CD4-positive, alpha-beta T cell (primary cell): ENCODE results near the gene ITSN1. TPM values are rescaled to one million over a fixed set of nuclear protein-coding genes. Genes with fewer than 3 reads are reported as not detected.

Experiments used
- ATAC-seq: fragments of 200-7000 bp; cut with Tn5 transposase; one replicate; pipeline ENCODE4 v1.10.0; 2022; ENCODE audit warnings: mild to moderate bottlenecking; ENCODE audit not compliant: poor library complexity
- CTCF ChIA-PET: fragments of 350-600 bp; sonication (Branson Sonifier 250); formaldehyde crosslinking; loops from one replicate; lab custom pipeline; 2021; ENCODE audit warnings: antibody characterized with exemption, inconsistent platforms; lab: Charles Lee
- POLR2A ChIA-PET: fragments of 350-600 bp; sonication (Branson Sonifier 250); formaldehyde crosslinking; loops from one replicate; lab custom pipeline; 2021; ENCODE audit warnings: antibody characterized with exemption, inconsistent platforms; lab: Charles Lee
- DNase-seq, 14 experiments: peaks; one replicate each; pipeline ENCODE4 v3.0.0-alpha.2; 2013 to 2020; ENCODE audit warnings: mixed read lengths in 2 of 14
- H3K27ac ChIP-seq, 2 donors: one replicate each; pipeline versions ENCODE4 v1.5.1 to v1.7.0; 2013; ENCODE audit warnings: low read length in 2 of 2, low read depth in 1 of 2, mild to moderate bottlenecking in 1 of 2
- H3K27me3 ChIP-seq, 2 experiments: 1 replicate in 1 of 2; 2 replicates in 1 of 2; pipeline versions ENCODE4 v1.6.1 to v1.7.0; 2013; ENCODE audit warnings: low read length in 2 of 2, control low read depth in 1 of 2, mild to moderate bottlenecking in 1 of 2, moderate library complexity in 1 of 2; ENCODE audit not compliant: insufficient read depth in 2 of 2, control insufficient read depth in 1 of 2
- H3K36me3 ChIP-seq: one replicate; pipeline ENCODE4 v1.6.1; 2013; ENCODE audit warnings: low read length, control low read depth; ENCODE audit not compliant: insufficient read depth
- H3K4me1 ChIP-seq: one replicate; pipeline ENCODE4 v1.6.1; 2013; ENCODE audit warnings: low read length, control low read depth; ENCODE audit not compliant: insufficient read depth
- H3K4me3 ChIP-seq: one replicate; pipeline ENCODE4 v1.5.1; 2013; ENCODE audit warnings: mild to moderate bottlenecking, low read length, moderate library complexity
- H3K9me3 ChIP-seq, 2 experiments: 1 replicate in 1 of 2; 2 replicates in 1 of 2; pipeline versions ENCODE4 v1.6.1 to v1.7.0; 2013; ENCODE audit warnings: low read length in 2 of 2, mild to moderate bottlenecking in 2 of 2, control low read depth in 1 of 2, moderate library complexity in 1 of 2; ENCODE audit not compliant: control insufficient read depth in 1 of 2, insufficient read depth in 1 of 2
- H3K27ac Mint-ChIP-seq: one replicate; pipeline ENCODE4 v1.8.0; 2020; ENCODE audit warnings: mixed read lengths
- H3K27me3 Mint-ChIP-seq: one replicate; pipeline ENCODE4 v1.8.0; 2021; ENCODE audit warnings: mixed read lengths
- H3K36me3 Mint-ChIP-seq: one replicate; pipeline ENCODE4 v1.8.0; 2021; ENCODE audit warnings: low read depth, mixed read lengths
- H3K4me1 Mint-ChIP-seq: one replicate; pipeline ENCODE4 v1.8.0; 2021; ENCODE audit warnings: low read depth, mixed read lengths
- H3K4me3 Mint-ChIP-seq: one replicate; pipeline ENCODE4 v1.8.0; 2020; ENCODE audit warnings: mild to moderate bottlenecking, mixed read lengths
- H3K9me3 Mint-ChIP-seq: one replicate; pipeline ENCODE4 v1.8.0; 2020; ENCODE audit warnings: mixed read lengths
- intact Hi-C, 2 experiments: fragments of 100-400 bp; cut with DNase I in 1 of 2; cut with micrococcal nuclease in 1 of 2; formaldehyde crosslinking; loops; one replicate each; pipeline versions ENCODE4 v1.15.1 to v1.9.0; 2023 to 2025; cut with DNase I, micrococcal nuclease
- total RNA-seq, 174 experiments: library from RNA in 2 of 174; stranded (reverse) in 2 of 174; gene quantifications; one replicate each; pipeline ENCODE4 v1.2.3 and lab custom pipeline; 2021 to 2026
- TF ChIP-seq, protein P1 (sequence below): fragments of 200-600 bp; IDR thresholded peaks from one replicate; pipeline ENCODE4 v1.8.0; 2022; ENCODE audit warnings: antibody characterized with exemption, mild to moderate bottlenecking

Gene ITSN1
- total RNA-seq, 2 experiments from 2014 or later = 2.1 to 3.0 TPM

DNA sequence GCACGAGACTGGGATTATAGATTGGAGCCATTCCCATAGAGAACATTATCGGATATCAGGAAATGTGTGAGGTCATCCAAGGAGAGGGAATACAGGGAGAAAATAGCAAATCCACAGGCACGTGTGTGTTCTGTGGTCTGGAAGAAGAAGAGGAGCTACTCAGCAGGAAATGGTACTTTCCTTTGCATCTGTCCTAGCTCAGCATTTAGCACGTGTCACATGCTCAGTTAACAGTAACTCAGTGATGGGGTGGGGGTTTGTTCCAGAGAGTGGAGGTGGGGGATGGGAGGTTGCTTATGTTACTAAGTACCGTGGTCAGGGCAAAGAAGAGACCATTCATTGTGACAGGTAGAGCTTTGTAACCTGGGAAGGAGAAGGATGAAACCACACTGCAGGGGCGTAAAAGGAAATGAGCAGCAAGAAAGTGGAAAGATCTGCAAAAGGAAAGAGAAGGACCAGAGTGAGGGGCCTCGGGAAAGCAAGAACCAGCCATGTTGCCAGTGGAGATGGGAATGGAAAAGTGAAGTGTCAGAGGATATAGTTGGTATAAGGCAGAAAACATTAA lies 172.9 kb downstream of the ITSN1 start:
- Histone ChIP-seq H3K27me3 (no peaks in the 10 kb centered on the region), H3K4me1 (no peaks in the 10 kb centered on the region), H3K9me3 (no peaks in the 10 kb centered on the region), H3K36me3 (no peaks in the 10 kb centered on the region), H3K4me3 (no peak overlapping the region), H3K27ac (no peak overlapping the region)
- H3K4me3 Mint-ChIP-seq = no peak overlapping the region
- H3K36me3 Mint-ChIP-seq = no peaks in the 10 kb centered on the region
- no peaks in the 10 kb centered on the region for H3K4me1 Mint-ChIP-seq
- intact Hi-C loops = no loop called here
- ATAC-seq = no peak
- no peak overlapping the region for H3K27ac Mint-ChIP-seq
- CTCF ChIA-PET = no interaction called here
- TF ChIP-seq, protein P1, sequence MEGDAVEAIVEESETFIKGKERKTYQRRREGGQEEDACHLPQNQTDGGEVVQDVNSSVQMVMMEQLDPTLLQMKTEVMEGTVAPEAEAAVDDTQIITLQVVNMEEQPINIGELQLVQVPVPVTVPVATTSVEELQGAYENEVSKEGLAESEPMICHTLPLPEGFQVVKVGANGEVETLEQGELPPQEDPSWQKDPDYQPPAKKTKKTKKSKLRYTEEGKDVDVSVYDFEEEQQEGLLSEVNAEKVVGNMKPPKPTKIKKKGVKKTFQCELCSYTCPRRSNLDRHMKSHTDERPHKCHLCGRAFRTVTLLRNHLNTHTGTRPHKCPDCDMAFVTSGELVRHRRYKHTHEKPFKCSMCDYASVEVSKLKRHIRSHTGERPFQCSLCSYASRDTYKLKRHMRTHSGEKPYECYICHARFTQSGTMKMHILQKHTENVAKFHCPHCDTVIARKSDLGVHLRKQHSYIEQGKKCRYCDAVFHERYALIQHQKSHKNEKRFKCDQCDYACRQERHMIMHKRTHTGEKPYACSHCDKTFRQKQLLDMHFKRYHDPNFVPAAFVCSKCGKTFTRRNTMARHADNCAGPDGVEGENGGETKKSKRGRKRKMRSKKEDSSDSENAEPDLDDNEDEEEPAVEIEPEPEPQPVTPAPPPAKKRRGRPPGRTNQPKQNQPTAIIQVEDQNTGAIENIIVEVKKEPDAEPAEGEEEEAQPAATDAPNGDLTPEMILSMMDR = no peak
- POLR2A ChIA-PET = no interaction called here
- H3K9me3 Mint-ChIP-seq = no peaks in the 10 kb centered on the region
- DNase-seq = no peak
- H3K27me3 Mint-ChIP-seq = no peaks in the 10 kb centered on the region

DNA sequence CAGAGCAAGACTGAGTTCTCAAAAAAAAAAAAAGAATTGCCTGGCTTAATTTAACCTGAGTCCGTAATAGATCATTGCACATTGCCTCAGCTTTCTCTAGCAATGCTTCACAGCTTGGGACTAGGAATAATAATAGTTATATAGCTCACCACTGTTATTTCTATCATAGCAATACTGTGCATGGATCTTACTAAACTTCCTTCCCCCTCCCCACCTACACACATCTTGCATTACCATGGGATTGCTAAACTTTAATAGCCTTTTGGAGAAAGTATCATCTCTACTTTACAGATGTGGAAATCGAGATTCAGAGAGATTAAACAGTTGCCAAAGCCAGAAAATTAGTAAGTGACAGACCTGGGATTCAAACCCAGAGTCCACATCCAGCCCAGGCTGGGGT lies 173.9 kb downstream of the ITSN1 start:
- CTCF ChIA-PET = no interaction called here
- no peaks in the 10 kb centered on the region for H3K36me3 ChIP-seq

DNA sequence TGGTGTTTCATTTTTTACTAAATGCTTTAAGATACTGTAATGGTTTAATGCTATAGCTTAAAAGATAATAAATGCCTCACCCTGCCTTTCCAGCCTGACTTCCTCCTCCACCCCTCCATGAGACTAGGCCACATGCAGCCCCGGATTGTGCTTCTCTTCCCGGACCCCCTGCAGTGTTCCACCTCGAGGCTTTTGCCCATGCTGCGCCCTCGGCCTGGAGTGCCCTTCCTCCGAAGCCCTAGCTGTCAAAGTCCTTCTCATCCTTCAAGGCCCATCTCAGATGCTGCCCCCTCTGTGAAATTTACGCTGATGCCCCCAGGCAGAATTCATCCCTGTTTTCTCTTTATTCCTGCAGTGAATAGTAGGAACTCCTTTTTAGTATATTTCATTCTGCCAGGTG lies 174.8 kb downstream of the ITSN1 start:
- Histone ChIP-seq H3K4me3 (no peak overlapping the region), H3K27ac (no peak overlapping the region), H3K36me3 (no peaks in the 10 kb centered on the region), H3K9me3 (no peaks in the 10 kb centered on the region), H3K27me3 (no peaks in the 10 kb centered on the region), H3K4me1 (no peaks in the 10 kb centered on the region)
- Mint-ChIP-seq H3K9me3 (no peaks in the 10 kb centered on the region), H3K4me1 (no peaks in the 10 kb centered on the region), H3K27ac (no peak overlapping the region), H3K4me3 (no peak overlapping the region), H3K36me3 (no peaks in the 10 kb centered on the region), H3K27me3 (no peaks in the 10 kb centered on the region)
- ATAC-seq (no peak), DNase-seq (no peak)
- CTCF ChIA-PET = no interaction called here
- intact Hi-C loops = no loop called here
- TF ChIP-seq, protein P1 = no peak
- POLR2A ChIA-PET = no interaction called here

More for the DNA sequence above, 173.9 kb downstream of the ITSN1 start:
- H3K27ac ChIP-seq = no peak overlapping the region
- POLR2A ChIA-PET = no interaction called here
- Mint-ChIP-seq H3K4me3 (no peak overlapping the region), H3K9me3 (no peaks in the 10 kb centered on the region), H3K27me3 (no peaks in the 10 kb centered on the region), H3K36me3 (no peaks in the 10 kb centered on the region), H3K4me1 (no peaks in the 10 kb centered on the region), H3K27ac (no peak overlapping the region)
- DNase-seq = no peak
- H3K4me1 ChIP-seq = no peaks in the 10 kb centered on the region
- ATAC-seq = no peak
- no peaks in the 10 kb centered on the region for H3K9me3 ChIP-seq
- intact Hi-C loops = no loop called here
- no peak overlapping the region for H3K4me3 ChIP-seq
- no peaks in the 10 kb centered on the region for H3K27me3 ChIP-seq
- TF ChIP-seq, protein P1 = no peak
